DLD1 (cell line): ENCODE data around the gene RBCK1.
"Not testable (repeated sequence)": the region's sequence is repeated elsewhere in the genome, so short reads cannot be mapped to it uniquely, and the experiment has no call there.

Experiments
- in situ Hi-C: cut with HindIII; loops from 2 replicates; pipeline ENCODE4 v1.10.0; 2017; ENCODE audit warnings: low sequenced_read_pairs

The RBCK1 gene

DNA sequence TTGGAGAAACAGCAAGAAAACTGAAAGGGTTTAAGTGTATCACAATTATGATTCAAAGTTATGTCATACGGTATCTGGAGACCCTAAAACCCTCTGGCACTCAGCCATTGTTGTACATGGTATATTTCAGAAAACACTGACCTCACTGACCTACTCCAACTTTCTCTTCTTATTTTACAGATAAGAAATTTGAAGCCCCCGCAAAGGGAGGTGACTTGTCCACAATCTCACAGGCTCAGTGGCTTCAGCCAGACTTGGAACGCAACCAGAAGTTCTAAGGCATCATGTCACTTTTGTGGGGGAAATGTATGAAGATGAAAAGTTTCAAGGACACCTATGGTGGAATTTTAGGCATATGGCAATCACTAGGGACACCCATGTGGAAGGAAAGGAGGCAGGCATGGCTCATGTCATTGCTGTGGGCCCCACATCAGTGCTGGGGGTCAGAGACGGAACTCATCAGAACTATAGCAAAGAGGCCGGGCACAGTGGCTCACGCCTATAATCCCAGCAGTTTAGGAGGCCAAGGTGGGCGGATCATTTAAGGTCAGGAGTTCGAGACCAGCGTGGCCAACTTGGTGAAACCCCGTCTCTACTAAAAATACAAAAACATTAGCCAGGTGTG lies 32.7 kb upstream of the RBCK1 start:
- in situ Hi-C loops = no loop called here

GRCh38 chr20:376089-376488 lies 32.0 kb upstream of the RBCK1 start:
- in situ Hi-C loops = no loop called here

GRCh38 chr20:376750-377149 lies 31.3 kb upstream of the RBCK1 start:
- in situ Hi-C loops = no loop called here

DNA sequence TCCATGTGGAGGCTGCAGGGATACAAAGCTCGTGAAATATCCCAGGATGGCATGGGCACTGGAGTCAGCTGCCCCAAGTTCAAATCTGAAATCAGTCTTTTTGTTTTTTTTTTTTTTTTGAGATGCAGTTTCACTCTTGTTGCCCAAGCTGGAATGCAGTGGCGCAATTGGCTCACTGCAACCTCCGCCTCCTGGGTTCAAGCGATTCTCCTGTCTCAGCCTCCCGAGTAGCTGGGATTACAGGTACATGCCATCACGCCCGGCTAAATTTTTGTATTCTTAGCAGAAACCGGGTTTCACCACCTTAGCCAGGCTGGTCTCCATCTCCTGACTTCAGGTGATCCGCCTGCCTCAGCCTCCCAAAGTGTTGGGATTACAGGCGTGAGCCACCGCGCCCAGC lies 30.5 kb upstream of the RBCK1 start:
- in situ Hi-C loops = not testable (repeated sequence)

DNA sequence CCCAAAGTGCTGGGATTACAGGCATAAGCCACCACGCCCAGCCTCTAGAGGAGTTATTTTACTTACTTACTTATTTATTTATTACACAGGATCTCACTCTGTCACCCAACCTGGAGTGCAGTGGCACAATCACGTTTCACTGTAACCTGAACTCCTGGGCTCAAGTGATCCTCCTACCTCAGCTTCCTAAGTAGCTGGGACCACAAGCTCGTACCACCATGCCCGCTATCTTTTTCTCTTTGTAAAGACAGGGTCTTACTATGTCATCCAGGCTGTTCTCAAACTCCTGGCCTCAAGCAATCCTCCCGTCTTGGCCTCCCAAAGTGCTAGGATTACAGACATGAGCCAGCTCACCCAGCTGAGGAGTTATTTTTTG lies 29.1 kb upstream of the RBCK1 start:
- in situ Hi-C loops = no loop called here

GRCh38 chr20:380763-381580 lies 27.1 kb upstream of the RBCK1 start:
- in situ Hi-C loops = no loop called here

DNA sequence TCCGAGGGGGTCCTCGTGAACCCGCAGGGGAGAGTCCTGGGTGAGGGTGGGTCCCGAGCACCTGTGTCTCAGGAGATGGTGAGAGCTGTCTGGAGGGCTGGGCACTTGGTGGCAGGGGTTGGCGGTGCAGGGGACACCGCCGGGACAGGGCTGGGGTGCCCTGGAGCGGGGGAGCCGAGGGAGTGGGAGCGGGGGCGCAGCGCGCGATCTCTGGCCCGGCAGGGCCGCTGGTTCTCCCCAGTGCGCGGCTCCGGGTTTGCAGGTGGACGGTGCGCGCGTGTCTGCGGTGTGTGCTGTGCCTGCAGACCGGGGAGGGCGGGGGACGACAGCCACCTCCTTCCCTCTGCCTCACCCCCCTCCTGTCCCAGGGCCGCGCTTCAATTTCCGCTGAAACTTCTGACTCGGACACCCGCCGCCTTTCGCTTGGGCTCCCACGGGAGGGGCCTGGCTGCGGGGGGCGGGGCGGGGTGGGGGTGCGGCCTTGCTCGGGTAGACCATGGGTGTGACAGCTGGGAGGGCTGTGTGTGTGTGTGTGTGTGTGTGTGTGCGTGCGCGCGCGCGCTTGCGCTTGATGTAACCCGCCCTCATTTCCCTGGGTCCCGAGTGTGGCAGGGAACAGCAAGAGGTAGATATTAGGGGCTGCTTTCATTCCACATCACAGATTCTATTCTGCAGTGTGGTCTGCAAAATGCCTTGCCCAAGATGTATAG lies 26.4 kb upstream of the RBCK1 start:
- in situ Hi-C loops = no loop called here

GRCh38 chr20:382291-383115 lies 25.6 kb upstream of the RBCK1 start:
- in situ Hi-C loops = no loop called here

GRCh38 chr20:383889-384288 lies 24.2 kb upstream of the RBCK1 start:
- in situ Hi-C loops = no loop called here

- in situ Hi-C loops = no loop called here
Observed at GRCh38 chr20:384723-385122, 23.4 kb upstream of the RBCK1 start.

DNA sequence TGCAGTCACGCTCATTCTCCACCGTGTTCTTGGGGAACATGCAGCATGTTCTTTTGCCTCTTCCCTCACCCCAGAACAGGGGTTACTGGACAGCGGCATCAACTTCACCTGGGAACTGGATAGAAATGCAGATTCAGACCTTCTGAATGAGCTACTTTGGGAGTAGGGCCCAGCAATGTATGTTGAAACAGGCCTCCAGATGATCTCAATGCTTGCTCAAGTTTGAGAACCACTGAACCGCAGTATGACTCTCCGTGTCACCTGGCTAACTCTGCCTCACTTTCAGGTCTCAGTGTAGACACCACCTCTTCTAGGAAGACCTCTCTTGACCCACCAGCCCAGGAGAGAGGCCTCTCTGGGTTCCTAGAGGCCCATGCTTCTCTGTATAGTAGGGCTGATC lies 22.7 kb upstream of the RBCK1 start:
- in situ Hi-C loops = no loop called here

DNA sequence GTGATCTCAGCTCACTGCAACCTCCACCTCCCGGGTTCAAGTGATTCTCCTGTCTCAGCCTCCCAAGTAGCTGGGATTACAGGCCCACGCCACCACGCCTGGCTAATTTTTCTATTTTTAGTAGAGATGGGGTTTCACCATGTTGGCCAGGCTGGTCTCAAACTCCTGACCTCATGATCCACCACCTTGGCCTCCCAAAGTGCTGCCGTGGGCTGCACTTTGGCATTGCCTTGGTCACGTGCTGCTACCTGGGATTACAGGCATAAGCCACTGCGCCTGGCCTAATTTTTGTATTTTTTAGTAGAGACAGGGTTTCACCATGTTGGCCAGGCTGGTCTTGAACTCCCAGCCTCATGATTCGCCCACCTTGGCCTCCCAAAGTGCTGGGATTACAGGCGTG lies 21.5 kb upstream of the RBCK1 start:
- in situ Hi-C loops = not testable (repeated sequence)

DNA sequence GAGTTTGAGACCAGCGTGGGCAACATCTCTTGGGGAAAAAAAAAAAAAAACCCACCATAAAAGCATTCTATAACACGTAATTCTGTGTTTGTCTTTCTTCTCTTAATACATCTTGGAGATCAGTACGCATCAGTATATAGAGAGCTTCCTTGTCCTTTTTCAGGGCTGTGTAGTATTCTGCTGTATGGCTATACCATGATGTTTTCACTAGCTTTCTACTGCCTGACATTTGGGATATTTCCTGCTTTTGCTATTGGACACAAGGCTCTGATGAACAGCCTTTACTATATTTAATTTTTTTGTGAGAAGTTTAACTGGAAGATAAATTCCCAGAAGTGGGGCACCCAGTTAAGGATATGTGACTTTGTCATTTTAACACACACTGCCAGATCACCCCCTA lies 20.6 kb upstream of the RBCK1 start:
- in situ Hi-C loops = no loop called here

GRCh38 chr20:388034-388994 lies 19.8 kb upstream of the RBCK1 start:
- in situ Hi-C loops = no loop called here

DNA sequence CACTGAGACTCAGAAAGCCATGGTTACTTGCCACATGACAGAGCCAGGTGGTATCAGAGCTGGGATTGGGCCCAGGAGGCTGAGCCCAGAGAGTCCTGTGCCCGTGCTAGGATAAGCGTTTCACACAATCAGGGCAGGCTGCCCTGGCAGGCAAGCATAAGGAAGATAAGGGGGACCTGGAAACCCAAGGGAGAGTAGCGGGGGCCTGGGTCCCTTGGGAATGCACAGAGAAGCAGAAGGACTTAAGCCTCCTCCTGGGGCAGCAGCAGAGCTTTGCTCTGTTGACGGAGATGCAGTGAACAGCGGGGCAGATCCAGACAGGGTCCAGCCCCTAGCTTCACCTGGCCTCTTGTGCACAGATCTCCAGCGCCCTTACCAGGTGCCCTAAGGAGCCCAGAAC lies 18.9 kb upstream of the RBCK1 start:
- in situ Hi-C loops = no loop called here

GRCh38 chr20:391041-391711 lies 16.9 kb upstream of the RBCK1 start:
- in situ Hi-C loops = no loop called here

- in situ Hi-C loops = not testable (repeated sequence)
Observed at GRCh38 chr20:393296-393695, 14.8 kb upstream of the RBCK1 start.

DNA sequence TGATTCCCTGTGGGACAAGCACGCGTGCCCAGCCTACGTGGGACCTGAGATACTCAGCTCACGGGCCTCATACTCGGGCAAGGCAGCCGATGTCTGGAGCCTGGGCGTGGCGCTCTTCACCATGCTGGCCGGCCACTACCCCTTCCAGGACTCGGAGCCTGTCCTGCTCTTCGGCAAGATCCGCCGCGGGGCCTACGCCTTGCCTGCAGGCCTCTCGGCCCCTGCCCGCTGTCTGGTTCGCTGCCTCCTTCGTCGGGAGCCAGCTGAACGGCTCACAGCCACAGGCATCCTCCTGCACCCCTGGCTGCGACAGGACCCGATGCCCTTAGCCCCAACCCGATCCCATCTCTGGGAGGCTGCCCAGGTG lies 11.9 kb upstream of the RBCK1 start:
- in situ Hi-C loops = no loop called here

DNA sequence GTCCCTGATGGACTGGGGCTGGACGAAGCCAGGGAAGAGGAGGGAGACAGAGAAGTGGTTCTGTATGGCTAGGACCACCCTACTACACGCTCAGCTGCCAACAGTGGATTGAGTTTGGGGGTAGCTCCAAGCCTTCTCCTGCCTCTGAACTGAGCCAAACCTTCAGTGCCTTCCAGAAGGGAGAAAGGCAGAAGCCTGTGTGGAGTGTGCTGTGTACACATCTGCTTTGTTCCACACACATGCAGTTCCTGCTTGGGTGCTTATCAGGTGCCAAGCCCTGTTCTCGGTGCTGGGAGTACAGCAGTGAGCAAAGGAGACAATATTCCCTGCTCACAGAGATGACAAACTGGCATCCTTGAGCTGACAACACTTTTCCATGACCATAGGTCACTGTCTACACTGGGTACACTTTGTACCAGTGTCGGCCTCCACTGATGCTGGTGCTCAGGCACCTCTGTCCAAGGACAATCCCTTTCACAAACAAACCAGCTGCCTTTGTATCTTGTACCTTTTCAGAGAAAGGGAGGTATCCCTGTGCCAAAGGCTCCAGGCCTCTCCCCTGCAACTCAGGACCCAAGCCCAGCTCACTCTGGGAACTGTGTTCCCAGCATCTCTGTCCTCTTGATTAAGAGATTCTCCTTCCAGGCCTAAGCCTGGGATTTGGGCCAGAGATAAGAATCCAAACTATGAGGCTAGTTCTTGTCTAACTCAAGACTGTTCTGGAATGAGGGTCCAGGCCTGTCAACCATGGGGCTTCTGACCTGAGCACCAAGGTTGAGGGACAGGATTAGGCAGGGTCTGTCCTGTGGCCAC lies 11.3 kb upstream of the RBCK1 start:
- in situ Hi-C loops = no loop called here
